IMR-90 (cell line): Measurements from ENCODE around the gene LRCH3. TPM values are rescaled to one million over a fixed set of nuclear protein-coding genes. Genes with fewer than 3 reads are reported as not detected.

ENCODE experiments used
- ATAC-seq: fragments of 200-7000 bp; cut with Tn5 transposase; 2 replicates; pipeline ENCODE4 v1.9.1; 2020; ENCODE audit warnings: low read depth, mild to moderate bottlenecking, moderate library complexity
- BruUV-seq: library from RNA; stranded (reverse); fragments of 400-500 nt; replicated peaks from 2 replicates; lab custom pipeline; 2021; lab: Mats Ljungman, UMichigan
- CTCF ChIA-PET: fragments of 300-600 bp; formaldehyde crosslinking; extraction: SDS; loops from one replicate; lab custom pipeline; 2021; ENCODE audit warnings: antibody characterized with exemption; lab: Yijun Ruan, JAX
- POLR2A ChIA-PET: fragments of 300-600 bp; sonication (Branson Sonifier 250); formaldehyde crosslinking; loops from one replicate; lab custom pipeline; 2022; ENCODE audit warnings: antibody characterized with exemption; ENCODE audit not compliant: unreplicated experiment; lab: Charles Lee
- DNase-seq: peaks from one replicate; pipeline ENCODE4 v3.0.0; 2013
- H2AFZ ChIP-seq: replicated peaks from 2 replicates; pipeline ENCODE3; 2013; ENCODE audit warnings: low read length, mild to moderate bottlenecking; ENCODE audit not compliant: poor library complexity
- H2AK5ac ChIP-seq: 2 replicates; pipeline ENCODE4 v1.6.1; 2013; ENCODE audit warnings: low read depth, low read length, inconsistent platforms
- H2AK9ac ChIP-seq: replicated peaks from 2 replicates; pipeline ENCODE3; 2013; ENCODE audit warnings: mild to moderate bottlenecking, low read depth, low read length, moderate library complexity; ENCODE audit not compliant: poor library complexity
- H2BK120ac ChIP-seq: 2 replicates; pipeline ENCODE4 v1.6.1; 2013; ENCODE audit warnings: low read depth, low read length, inconsistent platforms
- H2BK15ac ChIP-seq: 3 replicates; pipeline ENCODE4 v1.6.1; 2013; ENCODE audit warnings: low read depth, low read length, inconsistent platforms
- H2BK20ac ChIP-seq: 2 replicates; pipeline ENCODE4 v1.6.1; 2013; ENCODE audit warnings: low read depth, mild to moderate bottlenecking, inconsistent platforms, low read length, moderate library complexity
- H2BK5ac ChIP-seq: 2 replicates; pipeline ENCODE4 v1.6.1; 2013; ENCODE audit warnings: mild to moderate bottlenecking, low read depth, low read length, inconsistent platforms; ENCODE audit not compliant: poor library complexity, severe bottlenecking
- H3K14ac ChIP-seq: replicated peaks from 2 replicates; pipeline ENCODE4 v1.6.1; 2013; ENCODE audit warnings: low read depth, low read length, inconsistent platforms
- H3K18ac ChIP-seq: 2 replicates; pipeline ENCODE4 v1.6.1; 2013; ENCODE audit warnings: low read depth, low read length, control low read depth
- H3K23ac ChIP-seq: 2 replicates; pipeline ENCODE4 v1.6.1; 2013; ENCODE audit warnings: low read depth, low read length, inconsistent platforms
- H3K27ac ChIP-seq: 2 replicates; pipeline ENCODE4 v1.5.1; 2013; ENCODE audit warnings: mild to moderate bottlenecking, control low read depth, low read length; ENCODE audit not compliant: insufficient read depth
- H3K27me3 ChIP-seq: 2 replicates; pipeline ENCODE4 v1.6.1; 2013; ENCODE audit warnings: low read length; ENCODE audit not compliant: control insufficient read depth, insufficient read depth
- H3K36me3 ChIP-seq: 2 replicates; pipeline ENCODE4 v1.6.1; 2013; ENCODE audit warnings: low read length, mixed read lengths; ENCODE audit not compliant: control insufficient read depth, insufficient read depth
- H3K4ac ChIP-seq: 2 replicates; pipeline ENCODE4 v1.6.1; 2013; ENCODE audit warnings: low read depth, low read length, inconsistent platforms
- H3K4me1 ChIP-seq: 2 replicates; pipeline ENCODE4 v1.6.1; 2013; ENCODE audit warnings: low read length, mixed read lengths; ENCODE audit not compliant: control insufficient read depth, insufficient read depth
- H3K4me2 ChIP-seq: 2 replicates; pipeline ENCODE4 v1.6.1; 2013; ENCODE audit warnings: low read depth, mild to moderate bottlenecking, control low read depth, low read length, moderate library complexity
- H3K4me3 ChIP-seq: 2 replicates; pipeline ENCODE4 v1.5.1; 2013; ENCODE audit warnings: low read depth, mild to moderate bottlenecking, control low read depth, low read length, moderate library complexity; ENCODE audit not compliant: insufficient read depth
- H3K56ac ChIP-seq: 2 replicates; pipeline ENCODE4 v1.6.1; 2013; ENCODE audit warnings: low read length, inconsistent platforms; ENCODE audit not compliant: insufficient read depth; ENCODE audit errors: extremely low read depth
- H3K79me1 ChIP-seq, 2 experiments: 2 replicates each; pipeline ENCODE4 v1.6.1; 2013; ENCODE audit warnings: low read length in 2 of 2, inconsistent platforms in 1 of 2, low read depth in 1 of 2
- H3K9ac ChIP-seq: 2 replicates; pipeline ENCODE4 v1.6.1; 2013; ENCODE audit warnings: low read depth, low read length, control low read depth
- H3K9me1 ChIP-seq: 2 replicates; pipeline ENCODE4 v1.6.1; 2013; ENCODE audit warnings: low read length, inconsistent platforms; ENCODE audit not compliant: insufficient read depth
- H3K9me3 ChIP-seq: 2 replicates; pipeline ENCODE4 v1.6.1; 2013; ENCODE audit warnings: low read length; ENCODE audit not compliant: control insufficient read depth, insufficient read depth
- H4K20me1 ChIP-seq: 2 replicates; pipeline ENCODE4 v1.6.1; 2013; ENCODE audit warnings: low read length, inconsistent platforms; ENCODE audit not compliant: insufficient read depth
- H4K5ac ChIP-seq: 2 replicates; pipeline ENCODE4 v1.6.1; 2013; ENCODE audit warnings: mild to moderate bottlenecking, low read depth, low read length, control low read depth
- H4K8ac ChIP-seq, 2 experiments: 2 replicates each; pipeline ENCODE4 v1.6.1; 2013; ENCODE audit warnings: low read depth in 2 of 2, low read length in 2 of 2, control low read depth in 1 of 2, inconsistent platforms in 1 of 2
- H4K91ac ChIP-seq: 2 replicates; pipeline ENCODE4 v1.6.1; 2013; ENCODE audit warnings: low read depth, low read length, inconsistent platforms; ENCODE audit not compliant: insufficient read depth
- MAFK ChIP-seq: IDR thresholded peaks from 2 replicates; pipeline ENCODE4 v1.6.1; 2012; ENCODE audit warnings: low read depth, low read length, improper control_type of control experiment
- MXI1 ChIP-seq: IDR thresholded peaks from 2 replicates; pipeline ENCODE4 v1.6.1; 2012; ENCODE audit warnings: low read depth, mild to moderate bottlenecking, low read length, moderate library complexity, borderline replicate concordance
- RFX5 ChIP-seq: IDR thresholded peaks from 2 replicates; pipeline ENCODE4 v1.8.0; 2012; ENCODE audit warnings: low read depth, mild to moderate bottlenecking, low read length, moderate library complexity
- SMC3 ChIP-seq: fragments of 150-350 bp; IDR thresholded peaks from 2 replicates; pipeline ENCODE4 v1.6.1; 2016; ENCODE audit warnings: low read depth, mild to moderate bottlenecking, antibody characterized with exemption, low read length, moderate library complexity
- WGBS, 2 experiments: methylation state at CpG; one replicate each; pipeline versions ENCODE4 v1.1.5 to v1.1.7; 2013; ENCODE audit warnings: missing lambda C conversion rate in 2 of 2; ENCODE audit not compliant: insufficient read length in 1 of 2; ENCODE audit errors: extremely low coverage in 2 of 2; 5-methylcytosine and 5-hydroxymethylcytosine counted together
- dilution Hi-C: fragments of 300-500 bp; cut with HindIII; formaldehyde crosslinking; loops from one replicate; pipeline ENCODE4 v1.14.3; 2018; ENCODE audit warnings: low sequenced_read_pairs; ENCODE audit not compliant: unreplicated experiment
- in situ Hi-C: fragments of 300-500 bp; cut with MboI; formaldehyde crosslinking; loops from 3 replicates; pipeline ENCODE4 v1.14.3; 2019; ENCODE audit warnings: low sequenced_read_pairs, inconsistent platforms, mixed read lengths
- intact Hi-C: fragments of 100-400 bp; cut with micrococcal nuclease; formaldehyde crosslinking; loops from 2 replicates; pipeline ENCODE4 v1.10.0; 2022
- polyA plus RNA-seq, 3 experiments: library from polyadenylated mRNA; depleted of rRNA; stranded (reverse); fragments of >200 nt; gene quantifications; 2 replicates each; pipeline ENCODE4 v1.2.3, GENCODE V29; 2012; ENCODE audit warnings: low replicate concordance in 1 of 3
- total RNA-seq: library from RNA; depleted of rRNA; stranded (reverse); fragments of >200 nt; gene quantifications from 2 replicates; pipeline ENCODE4 v1.2.3, GENCODE V29; 2012
- TF ChIP-seq, protein P1 (sequence below): conservative IDR thresholded peaks from 2 replicates; pipeline ENCODE4 v1.5.1; 2012; ENCODE audit warnings: mild to moderate bottlenecking, low read depth, low read length, improper control_type of control experiment

Gene LRCH3
- total and polyA plus RNA-seq, 2 of the 4 experiments (the other 2 are of a cell fraction), result 28.5 to 40.5 TPM

DNA sequence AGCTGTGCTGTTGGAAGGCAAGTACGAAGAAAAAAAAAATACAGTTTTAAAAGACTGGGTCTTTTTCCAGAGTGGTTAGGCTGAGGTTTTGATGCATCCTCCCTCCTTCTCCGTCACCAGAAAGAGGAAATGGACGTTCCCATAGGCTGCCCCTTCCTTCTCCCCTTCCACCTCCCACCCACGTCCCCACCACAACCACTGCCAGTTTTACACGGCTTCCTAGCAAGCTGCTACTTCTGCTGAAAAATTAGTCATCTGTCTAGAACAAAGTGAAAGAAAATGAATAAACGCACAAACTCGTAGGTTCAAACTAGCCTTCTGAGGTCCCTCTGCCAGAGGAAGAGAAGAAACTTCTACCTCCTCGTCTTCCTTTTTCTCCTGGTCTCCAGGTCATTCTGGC, 87.4 kb downstream of the LRCH3 start:
- no peak overlapping the region for H2BK15ac ChIP-seq
- no peaks in the 10 kb centered on the region for H3K9me3 ChIP-seq
- H2BK120ac ChIP-seq, result no peak overlapping the region
- TF ChIP-seq RFX5 (no peak), MAFK (no peak), MXI1 (no peak), SMC3 (no peak)
- TF ChIP-seq, protein P1, sequence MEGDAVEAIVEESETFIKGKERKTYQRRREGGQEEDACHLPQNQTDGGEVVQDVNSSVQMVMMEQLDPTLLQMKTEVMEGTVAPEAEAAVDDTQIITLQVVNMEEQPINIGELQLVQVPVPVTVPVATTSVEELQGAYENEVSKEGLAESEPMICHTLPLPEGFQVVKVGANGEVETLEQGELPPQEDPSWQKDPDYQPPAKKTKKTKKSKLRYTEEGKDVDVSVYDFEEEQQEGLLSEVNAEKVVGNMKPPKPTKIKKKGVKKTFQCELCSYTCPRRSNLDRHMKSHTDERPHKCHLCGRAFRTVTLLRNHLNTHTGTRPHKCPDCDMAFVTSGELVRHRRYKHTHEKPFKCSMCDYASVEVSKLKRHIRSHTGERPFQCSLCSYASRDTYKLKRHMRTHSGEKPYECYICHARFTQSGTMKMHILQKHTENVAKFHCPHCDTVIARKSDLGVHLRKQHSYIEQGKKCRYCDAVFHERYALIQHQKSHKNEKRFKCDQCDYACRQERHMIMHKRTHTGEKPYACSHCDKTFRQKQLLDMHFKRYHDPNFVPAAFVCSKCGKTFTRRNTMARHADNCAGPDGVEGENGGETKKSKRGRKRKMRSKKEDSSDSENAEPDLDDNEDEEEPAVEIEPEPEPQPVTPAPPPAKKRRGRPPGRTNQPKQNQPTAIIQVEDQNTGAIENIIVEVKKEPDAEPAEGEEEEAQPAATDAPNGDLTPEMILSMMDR, result no peak
- no TSS peak for BruUV-seq
- H3K79me1 ChIP-seq, result peaks cover 0 to 3% of the 10 kb centered on the region in 2 experiments; a peak in 1 of 4 replicates
- H4K5ac ChIP-seq, result no peak overlapping the region
- ATAC-seq (no peak), DNase-seq (no peak)
- dilution Hi-C loops (no loop called here), intact Hi-C loops (no loop called here), in situ Hi-C loops (no loop called here)
- no peaks in the 10 kb centered on the region for H4K20me1 ChIP-seq
- no peak overlapping the region for H3K4me3 ChIP-seq
- H3K18ac ChIP-seq, result no peak overlapping the region
- no peak overlapping the region for H2BK20ac ChIP-seq
- H3K4me1 ChIP-seq, result no peaks in the 10 kb centered on the region
- no peak overlapping the region for H3K56ac ChIP-seq
- H3K36me3 ChIP-seq, result peaks cover 27% of the 10 kb centered on the region
- WGBS, 2 experiments, result no CpG with 5 or more reads among the region's 8 CpGs
- no peak overlapping the region for H3K14ac ChIP-seq
- no peaks in the 10 kb centered on the region; the same call in 1 of the 2 replicates for H3K9me1 ChIP-seq
- no peak overlapping the region for H3K4ac ChIP-seq
- POLR2A ChIA-PET, result no interaction called here
- H3K27ac ChIP-seq, result no peak overlapping the region
- CTCF ChIA-PET, result no interaction called here
- no peak overlapping the region for H2AK9ac ChIP-seq
- no peaks in the 10 kb centered on the region for H3K27me3 ChIP-seq
- H2BK5ac ChIP-seq, result no peak overlapping the region
- no peak overlapping the region for H3K4me2 ChIP-seq
- H4K8ac ChIP-seq, result no peak overlapping the region
- H3K9ac ChIP-seq, result no peak overlapping the region
- no peak overlapping the region for H3K23ac ChIP-seq
- no peak overlapping the region for H4K91ac ChIP-seq
- H2AFZ ChIP-seq, result no peak overlapping the region
- no peak overlapping the region for H2AK5ac ChIP-seq
